Suprapubic skin (tissue), 4 donors: ENCODE measurements around the gene KIRREL1. TPM values are rescaled to one million over a fixed set of nuclear protein-coding genes. Genes with fewer than 3 reads are reported as not detected.

Experiments used
- DNase-seq, 2 donors: peaks; one replicate each; pipeline ENCODE4 v3.0.0-alpha.2; 2019; ENCODE audit warnings: low spot score in 2 of 2
- H3K27ac ChIP-seq: fragments of 200-600 bp; sonication (generic); one replicate; pipeline ENCODE4 v1.5.1; 2019
- H3K27me3 ChIP-seq: fragments of 200-600 bp; sonication (generic); one replicate; pipeline ENCODE4 v1.5.1; 2019
- H3K36me3 ChIP-seq: fragments of 200-600 bp; sonication (generic); one replicate; pipeline ENCODE4 v1.5.1; 2019
- H3K4me1 ChIP-seq: fragments of 200-600 bp; sonication (generic); one replicate; pipeline ENCODE4 v1.5.1; 2019
- H3K4me3 ChIP-seq: fragments of 200-600 bp; sonication (generic); one replicate; pipeline ENCODE4 v1.5.1; 2019; ENCODE audit warnings: mild to moderate bottlenecking
- H3K9me3 ChIP-seq: fragments of 200-600 bp; sonication (generic); one replicate; pipeline ENCODE4 v1.5.1; 2019
- EP300 ChIP-seq: sonication (generic); formaldehyde crosslinking; IDR thresholded peaks from one replicate; pipeline ENCODE4 v1.6.1; 2017; ENCODE audit warnings: antibody characterized with exemption
- POLR2A ChIP-seq, 2 donors: fragments of 450-650 bp; IDR thresholded peaks; one replicate each; pipeline ENCODE4 v1.6.1; 2017; ENCODE audit warnings: antibody characterized with exemption in 2 of 2, mild to moderate bottlenecking in 2 of 2, moderate library complexity in 2 of 2
- POLR2AphosphoS5 ChIP-seq, 3 donors: sonication (generic); formaldehyde crosslinking; IDR thresholded peaks; one replicate each; pipeline ENCODE4 v1.6.1; 2017; ENCODE audit warnings: antibody characterized with exemption in 3 of 3
- whole genome bisulfite sequencing: methylation state at CpG from one replicate; pipeline ENCODE4 v1.1.5; 2018; 5-methylcytosine and 5-hydroxymethylcytosine counted together
- total RNA-seq, 4 donors: library from RNA; depleted of rRNA; stranded (reverse); fragments of >200 nt; gene quantifications; one replicate each; pipeline ENCODE4 v1.1.0, GENCODE V29; 2016
- TF ChIP-seq, protein P1 (sequence below), 2 donors: fragments of 200-600 bp in 1 of 2; fragments of 450-650 bp in 1 of 2; sonication (generic) in 1 of 2; IDR thresholded peaks; one replicate each; pipeline ENCODE4 v1.5.1; 2016 to 2019; ENCODE audit warnings: antibody characterized with exemption in 2 of 2, mild to moderate bottlenecking in 1 of 2, moderate library complexity in 1 of 2

The KIRREL1 gene
- total RNA-seq, 4 donors from 2014 or later: 12.5 to 18.9 (median 15.5) TPM

GRCh38 chr1:158100498-158100897 is 107.1 kb downstream of the KIRREL1 start:
- Histone ChIP-seq H3K9me3 (no peaks in the 10 kb centered on the region), H3K27ac (no peak overlapping the region), H3K36me3 (no peaks in the 10 kb centered on the region), H3K4me1 (no peaks in the 10 kb centered on the region), H3K27me3 (peaks cover 6% of the 10 kb centered on the region), H3K4me3 (no peak overlapping the region)
- no peak for DNase-seq
- WGBS: 66% methylated on average over 2 of the region's 2 CpGs
- TF ChIP-seq POLR2A (IDR thresholded peaks at IDR 0.05) (no peak), EP300 (no peak), POLR2AphosphoS5 (IDR thresholded peaks at IDR 0.05) (no peak)
- TF ChIP-seq, protein P1, sequence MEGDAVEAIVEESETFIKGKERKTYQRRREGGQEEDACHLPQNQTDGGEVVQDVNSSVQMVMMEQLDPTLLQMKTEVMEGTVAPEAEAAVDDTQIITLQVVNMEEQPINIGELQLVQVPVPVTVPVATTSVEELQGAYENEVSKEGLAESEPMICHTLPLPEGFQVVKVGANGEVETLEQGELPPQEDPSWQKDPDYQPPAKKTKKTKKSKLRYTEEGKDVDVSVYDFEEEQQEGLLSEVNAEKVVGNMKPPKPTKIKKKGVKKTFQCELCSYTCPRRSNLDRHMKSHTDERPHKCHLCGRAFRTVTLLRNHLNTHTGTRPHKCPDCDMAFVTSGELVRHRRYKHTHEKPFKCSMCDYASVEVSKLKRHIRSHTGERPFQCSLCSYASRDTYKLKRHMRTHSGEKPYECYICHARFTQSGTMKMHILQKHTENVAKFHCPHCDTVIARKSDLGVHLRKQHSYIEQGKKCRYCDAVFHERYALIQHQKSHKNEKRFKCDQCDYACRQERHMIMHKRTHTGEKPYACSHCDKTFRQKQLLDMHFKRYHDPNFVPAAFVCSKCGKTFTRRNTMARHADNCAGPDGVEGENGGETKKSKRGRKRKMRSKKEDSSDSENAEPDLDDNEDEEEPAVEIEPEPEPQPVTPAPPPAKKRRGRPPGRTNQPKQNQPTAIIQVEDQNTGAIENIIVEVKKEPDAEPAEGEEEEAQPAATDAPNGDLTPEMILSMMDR (IDR thresholded peaks at IDR 0.05): no peak

- TF ChIP-seq POLR2AphosphoS5 (IDR thresholded peaks at IDR 0.05) (no peak), POLR2A (IDR thresholded peaks at IDR 0.05) (no peak)
- Histone ChIP-seq H3K27ac (no peak overlapping the region), H3K4me3 (no peak overlapping the region), H3K36me3 (no peaks in the 10 kb centered on the region), H3K9me3 (no peaks in the 10 kb centered on the region), H3K27me3 (peaks cover 8% of the 10 kb centered on the region), H3K4me1 (no peaks in the 10 kb centered on the region)
- WGBS: 82% methylated on average over 2 of the region's 2 CpGs
- no peak for DNase-seq
These were observed 108.0 kb downstream of the KIRREL1 start for GRCh38 chr1:158101455-158101854.

DNA sequence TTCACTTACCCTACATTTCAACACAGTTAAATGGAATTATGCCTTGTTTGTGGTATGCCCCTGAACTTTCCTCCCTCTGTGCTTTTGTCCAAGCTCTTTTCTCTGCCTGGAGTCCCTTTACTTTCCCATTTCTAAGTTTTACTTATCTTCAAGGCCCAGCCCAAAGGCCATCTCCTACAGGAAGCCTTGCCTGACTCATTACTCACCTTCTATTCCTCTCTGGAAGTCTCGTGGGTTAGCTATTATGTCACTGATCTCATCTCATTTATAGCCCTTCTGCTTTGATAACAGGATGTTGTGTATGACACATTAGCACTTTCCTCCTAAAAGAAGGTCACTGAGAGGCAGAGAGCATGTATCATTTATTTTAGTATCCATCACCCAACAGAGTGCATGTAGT is 108.5 kb downstream of the KIRREL1 start:
- DNase-seq: no peak
- H3K4me1 ChIP-seq: no peaks in the 10 kb centered on the region
- H3K36me3 ChIP-seq: no peaks in the 10 kb centered on the region
- H3K4me3 ChIP-seq: no peak overlapping the region
- no peak overlapping the region for H3K27ac ChIP-seq
- no peaks in the 10 kb centered on the region for H3K9me3 ChIP-seq
- no peak for TF ChIP-seq POLR2AphosphoS5 (IDR thresholded peaks at IDR 0.05)
- peaks cover 8% of the 10 kb centered on the region for H3K27me3 ChIP-seq
- 17% methylated on average over 1 of the region's 1 CpG for WGBS

- Histone ChIP-seq H3K27me3 (peaks cover 8% of the 10 kb centered on the region), H3K36me3 (no peaks in the 10 kb centered on the region), H3K4me3 (no peak overlapping the region), H3K27ac (no peak overlapping the region), H3K4me1 (no peaks in the 10 kb centered on the region), H3K9me3 (no peaks in the 10 kb centered on the region)
- DNase-seq: no peak
- TF ChIP-seq, protein P1 (IDR thresholded peaks at IDR 0.05): no peak
- TF ChIP-seq POLR2AphosphoS5 (IDR thresholded peaks at IDR 0.05) (no peak), EP300 (no peak), POLR2A (IDR thresholded peaks at IDR 0.05) (no peak)
- WGBS: 69% methylated on average over 6 of the region's 6 CpGs
These were observed 109.6 kb downstream of the KIRREL1 start for GRCh38 chr1:158102881-158103674.

GRCh38 chr1:158103861-158104522 is 110.5 kb downstream of the KIRREL1 start:
- Histone ChIP-seq H3K4me3 (no peak overlapping the region), H3K27ac (no peak overlapping the region), H3K9me3 (no peaks in the 10 kb centered on the region), H3K27me3 (peaks cover 8% of the 10 kb centered on the region), H3K4me1 (no peaks in the 10 kb centered on the region), H3K36me3 (no peaks in the 10 kb centered on the region)
- WGBS: 39% methylated on average over 5 of the region's 5 CpGs
- TF ChIP-seq POLR2AphosphoS5 (IDR thresholded peaks at IDR 0.05) (no peak), EP300 (no peak), POLR2A (IDR thresholded peaks at IDR 0.05) (no peak)
- TF ChIP-seq, protein P1 (IDR thresholded peaks at IDR 0.05): no peak
- DNase-seq: no peak

DNA sequence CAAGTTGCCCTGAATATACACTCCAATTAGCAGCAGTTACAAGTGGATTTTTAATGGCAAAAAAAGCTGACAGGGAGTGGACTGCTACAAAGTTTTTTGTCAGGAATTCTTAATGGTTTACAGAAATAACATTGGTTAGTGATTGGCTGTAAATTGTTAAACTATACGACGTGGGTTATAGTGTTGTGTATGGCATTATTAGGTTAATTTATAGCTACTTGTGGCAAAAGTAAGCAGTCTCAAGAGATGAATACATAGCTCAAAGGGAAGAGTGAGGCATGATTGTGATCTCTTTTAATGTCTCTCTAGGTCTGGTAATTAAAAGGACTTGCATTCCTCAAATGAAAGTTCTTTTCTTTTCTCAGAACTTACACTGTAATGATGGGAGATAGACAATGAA is 111.4 kb downstream of the KIRREL1 start:
- Histone ChIP-seq H3K4me3 (no peak overlapping the region), H3K36me3 (no peaks in the 10 kb centered on the region), H3K9me3 (no peaks in the 10 kb centered on the region), H3K27ac (no peak overlapping the region), H3K4me1 (no peaks in the 10 kb centered on the region), H3K27me3 (peaks cover 8% of the 10 kb centered on the region)
- WGBS: 31% methylated on average over 2 of the region's 2 CpGs
- TF ChIP-seq, protein P1 (IDR thresholded peaks at IDR 0.05): no peak
- TF ChIP-seq POLR2AphosphoS5 (IDR thresholded peaks at IDR 0.05): no peak
- no peak for TF ChIP-seq POLR2A (IDR thresholded peaks at IDR 0.05)
- TF ChIP-seq EP300: no peak
- no peak for DNase-seq
